Erythroblast (primary cell): ENCODE data around the gene ZNF253.

Experiments
- GATA1 ChIP-seq: IDR thresholded peaks from 2 replicates; pipeline ENCODE4 v1.6.1; 2011; ENCODE audit warnings: low read depth, mild to moderate bottlenecking, control low read depth, low read length, moderate library complexity
- POLR2A ChIP-seq: IDR thresholded peaks from 2 replicates; pipeline ENCODE4 v1.6.1; 2011; ENCODE audit warnings: mild to moderate bottlenecking, low read length

DNA sequence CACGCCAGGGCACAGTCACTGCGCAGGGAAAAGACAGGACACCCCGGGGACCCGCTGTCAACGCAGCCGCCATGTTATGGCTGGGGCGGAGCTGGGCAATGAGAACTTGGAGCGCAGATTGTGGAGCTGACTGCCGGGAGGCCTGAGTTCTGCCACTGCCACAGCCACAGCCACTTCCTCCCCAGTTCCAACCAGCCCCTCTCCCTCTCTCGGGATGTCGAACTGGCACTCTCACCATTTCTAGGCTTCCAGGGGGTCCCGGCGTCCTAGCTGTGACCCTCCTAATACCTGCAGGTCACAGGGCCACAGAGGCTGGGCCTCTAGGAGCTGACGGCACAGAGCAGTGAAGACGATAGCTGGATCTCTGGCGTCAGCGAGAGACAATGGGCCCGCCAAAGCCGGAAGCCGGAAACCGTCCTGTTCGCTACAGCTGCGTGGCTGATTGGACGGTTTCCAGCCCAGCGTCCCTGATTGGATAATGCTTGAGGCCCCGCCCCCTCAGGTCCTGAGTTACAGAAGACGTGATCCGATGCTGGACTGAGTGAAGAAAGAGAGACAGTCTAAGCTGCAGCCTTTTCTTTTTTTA lies 44.2 kb upstream of the ZNF253 start, which contains the start of gene ZNF506:
- peak; percentile 57 for TF ChIP-seq POLR2A
- no peak for TF ChIP-seq GATA1
